H1 (cell line): ENCODE data around the gene JAKMIP3. TPM values are rescaled to one million over a fixed set of nuclear protein-coding genes. Genes with fewer than 3 reads are reported as not detected.

Experiments
- CTCF ChIA-PET: fragments of 300-600 bp; sonication (Branson Sonifier 250); formaldehyde crosslinking; loops from one replicate; lab custom pipeline; 2021; ENCODE audit not compliant: partially characterized antibody; lab: Charles Lee
- POLR2A ChIA-PET: fragments of 300-600 bp; sonication (Branson Sonifier 250); formaldehyde crosslinking; loops from one replicate; lab custom pipeline; 2021; ENCODE audit warnings: inconsistent platforms; ENCODE audit not compliant: partially characterized antibody; lab: Charles Lee
- DNase-seq, 2 experiments: peaks; one replicate each; pipeline versions ENCODE4 v3.0.0 to v3.0.0-alpha.2; 2010 to 2022; ENCODE audit warnings: low spot score in 2 of 2, low read depth in 1 of 2, mixed read lengths in 1 of 2
- FAIRE-seq: peaks from 2 replicates; lab custom pipeline; 2011; peaks lifted over from hg19 to GRCh38; lab: Jason Lieb, UNC
- H2AFZ ChIP-seq: 2 replicates; pipeline ENCODE4 v1.8.1; 2012; ENCODE audit warnings: low read length, inconsistent platforms
- H2AK5ac ChIP-seq: 2 replicates; pipeline ENCODE4 v1.6.1; 2013; ENCODE audit warnings: low read depth, low read length
- H2BK120ac ChIP-seq: replicated peaks from 2 replicates; pipeline ENCODE3; 2013; ENCODE audit warnings: low read depth, low read length, inconsistent platforms
- H2BK12ac ChIP-seq: 2 replicates; pipeline ENCODE4 v1.6.1; 2013; ENCODE audit warnings: low read depth, low read length
- H2BK15ac ChIP-seq: 2 replicates; pipeline ENCODE4 v1.6.1; 2013; ENCODE audit warnings: low read length
- H2BK20ac ChIP-seq: 2 replicates; pipeline ENCODE4 v1.6.1; 2013; ENCODE audit warnings: low read length
- H2BK5ac ChIP-seq: 2 replicates; pipeline ENCODE4 v1.6.1; 2013; ENCODE audit warnings: low read depth, low read length
- H3K14ac ChIP-seq: 2 replicates; pipeline ENCODE4 v1.6.1; 2013; ENCODE audit warnings: inconsistent platforms; ENCODE audit not compliant: insufficient read length
- H3K18ac ChIP-seq: 2 replicates; pipeline ENCODE4 v1.6.1; 2013; ENCODE audit warnings: low read length; ENCODE audit errors: extremely low read depth
- H3K23ac ChIP-seq: 2 replicates; pipeline ENCODE4 v1.6.1; 2013; ENCODE audit warnings: inconsistent platforms; ENCODE audit not compliant: insufficient read length
- H3K23me2 ChIP-seq: 2 replicates; pipeline ENCODE4 v1.6.1; 2013; ENCODE audit warnings: low read depth, low read length
- H3K27ac ChIP-seq: 2 replicates; pipeline ENCODE4 v1.6.1; 2011; ENCODE audit warnings: low read depth, low read length, inconsistent platforms
- H3K27me3 ChIP-seq, 4 experiments: replicated peaks in 1 of 4; 1 replicate in 1 of 4; 2 replicates in 3 of 4; pipeline versions ENCODE4 v1.6.1 to v1.8.1; 2011 to 2013; ENCODE audit warnings: low read length in 3 of 4, mild to moderate bottlenecking in 3 of 4, inconsistent platforms in 2 of 4, mixed read lengths in 2 of 4, moderate library complexity in 1 of 4; ENCODE audit not compliant: control insufficient read depth in 3 of 4, insufficient read depth in 3 of 4; ENCODE audit errors: extremely low read depth in 1 of 4
- H3K36me3 ChIP-seq, 4 experiments: 2 replicates each; pipeline versions ENCODE4 v1.6.1 to v1.8.1; 2011 to 2013; ENCODE audit warnings: mild to moderate bottlenecking in 4 of 4, low read length in 3 of 4, moderate library complexity in 2 of 4, control low read depth in 1 of 4, inconsistent platforms in 1 of 4; ENCODE audit not compliant: insufficient read depth in 4 of 4, control insufficient read depth in 2 of 4
- H3K4ac ChIP-seq: replicated peaks from 2 replicates; pipeline ENCODE3; 2013; ENCODE audit warnings: low read length, low read depth, mixed read lengths, inconsistent platforms; ENCODE audit not compliant: insufficient read length
- H3K4me1 ChIP-seq, 4 experiments: replicated peaks in 1 of 4; 1 replicate in 1 of 4; 2 replicates in 3 of 4; pipeline versions ENCODE4 v1.6.1 to v1.8.1; 2011 to 2013; ENCODE audit warnings: low read length in 3 of 4, inconsistent platforms in 2 of 4, mixed read lengths in 1 of 4; ENCODE audit not compliant: insufficient read depth in 4 of 4, control insufficient read depth in 3 of 4
- H3K4me2 ChIP-seq, 2 experiments: 2 replicates each; pipeline versions ENCODE4 v1.6.1 to v1.8.1; 2011 to 2013; ENCODE audit warnings: low read depth in 2 of 2, low read length in 2 of 2, control low read depth in 1 of 2, inconsistent platforms in 1 of 2, mild to moderate bottlenecking in 1 of 2; ENCODE audit not compliant: insufficient read depth in 1 of 2
- H3K4me3 ChIP-seq, 4 experiments: fragments of 200-600, 300-600 bp in 1 of 4; sonication (generic), shearing (Covaris generic), sonication (Bioruptor Twin) in 1 of 4; 2 replicates each; pipeline versions ENCODE4 v1.5.1 to v1.8.1; 2011 to 2016; ENCODE audit warnings: low read length in 4 of 4, low read depth in 3 of 4, control low read depth in 2 of 4, inconsistent platforms in 2 of 4, mild to moderate bottlenecking in 2 of 4, mixed read lengths in 1 of 4, moderate library complexity in 1 of 4; ENCODE audit not compliant: insufficient read depth in 2 of 4; ENCODE audit errors: extremely low read depth in 1 of 4
- H3K56ac ChIP-seq: replicated peaks from 2 replicates; pipeline ENCODE3; 2013; ENCODE audit warnings: low read depth, mild to moderate bottlenecking, mixed read lengths, low read length, inconsistent platforms; ENCODE audit not compliant: insufficient read length
- H3K79me1 ChIP-seq: 2 replicates; pipeline ENCODE4 v1.6.1; 2013; ENCODE audit warnings: low read depth, low read length, control low read depth
- H3K79me2 ChIP-seq, 2 experiments: 2 replicates each; pipeline versions ENCODE4 v1.6.1 to v1.8.1; 2012 to 2013; ENCODE audit warnings: low read length in 2 of 2, mild to moderate bottlenecking in 2 of 2, inconsistent platforms in 1 of 2; ENCODE audit not compliant: insufficient read depth in 2 of 2, control insufficient read depth in 1 of 2
- H3K9ac ChIP-seq, 4 experiments: replicated peaks in 1 of 4; 1 replicate in 1 of 4; 2 replicates in 3 of 4; pipeline versions ENCODE4 v1.6.1 to v1.8.1; 2011 to 2013; ENCODE audit warnings: low read depth in 3 of 4, low read length in 3 of 4, control low read depth in 2 of 4, mild to moderate bottlenecking in 2 of 4, moderate library complexity in 2 of 4, inconsistent platforms in 1 of 4; ENCODE audit errors: extremely low read depth in 1 of 4
- H3K9me3 ChIP-seq, 2 experiments: 2 replicates each; pipeline versions ENCODE4 v1.6.1 to v1.8.1; 2012 to 2013; ENCODE audit warnings: mild to moderate bottlenecking in 2 of 2, moderate library complexity in 2 of 2, control low read depth in 1 of 2, inconsistent platforms in 1 of 2, low read depth in 1 of 2, low read length in 1 of 2, mixed read lengths in 1 of 2; ENCODE audit not compliant: insufficient read depth in 2 of 2
- H4K20me1 ChIP-seq, 2 experiments: replicated peaks in 1 of 2; 2 replicates each; pipeline versions ENCODE3 to v1.8.1; 2011 to 2013; ENCODE audit warnings: inconsistent platforms in 2 of 2, low read length in 2 of 2, mild to moderate bottlenecking in 1 of 2; ENCODE audit not compliant: insufficient read depth in 2 of 2, control insufficient read depth in 1 of 2
- H4K5ac ChIP-seq: 2 replicates; pipeline ENCODE4 v1.6.1; 2013; ENCODE audit warnings: low read length, low read depth, mixed read lengths, inconsistent platforms; ENCODE audit not compliant: insufficient read length
- H4K8ac ChIP-seq: 2 replicates; pipeline ENCODE4 v1.8.0; 2013; ENCODE audit warnings: mild to moderate bottlenecking, moderate library complexity, low read length, inconsistent platforms; ENCODE audit not compliant: insufficient read depth; ENCODE audit errors: extremely low read depth
- H4K91ac ChIP-seq: replicated peaks from 2 replicates; pipeline ENCODE3; 2013; ENCODE audit warnings: low read length, mixed read lengths, inconsistent platforms; ENCODE audit not compliant: insufficient read length
- BCL11A ChIP-seq, 2 experiments: IDR thresholded peaks; one replicate each; pipeline ENCODE4 v1.6.1; 2011; ENCODE audit warnings: low read depth in 2 of 2, low read length in 2 of 2, mild to moderate bottlenecking in 2 of 2
- EP300 ChIP-seq, 2 experiments: IDR thresholded peaks; 1 replicate in 1 of 2; 2 replicates in 1 of 2; pipeline ENCODE4 v1.6.1; 2011 to 2012; ENCODE audit warnings: low read depth in 2 of 2, low read length in 2 of 2, mild to moderate bottlenecking in 2 of 2, borderline replicate concordance in 1 of 2, inconsistent platforms in 1 of 2, moderate library complexity in 1 of 2
- HDAC6 ChIP-seq: IDR thresholded peaks from one replicate; pipeline ENCODE4 v1.7.1; 2012; ENCODE audit warnings: low read depth, mild to moderate bottlenecking, inconsistent platforms, low read length, moderate library complexity
- JUND ChIP-seq: IDR thresholded peaks from 2 replicates; pipeline ENCODE4 v1.6.1; 2011; ENCODE audit warnings: mild to moderate bottlenecking, improper control_type of control experiment, low read length
- MAFK ChIP-seq: IDR thresholded peaks from 2 replicates; pipeline ENCODE4 v1.6.1; 2012; ENCODE audit warnings: low read depth, mild to moderate bottlenecking, improper control_type of control experiment, low read length
- NRF1 ChIP-seq: IDR thresholded peaks from 2 replicates; pipeline ENCODE4 v1.6.1; 2011; ENCODE audit warnings: mild to moderate bottlenecking, low read depth, low read length, improper control_type of control experiment
- PHF8 ChIP-seq: fragments of 200-600 bp; sonication (generic); conservative IDR thresholded peaks from 2 replicates; pipeline ENCODE4 v1.7.1; 2012; ENCODE audit warnings: low read depth, mild to moderate bottlenecking, inconsistent platforms, low read length, moderate library complexity
- POLR2A ChIP-seq, 2 experiments: IDR thresholded peaks; 1 replicate in 1 of 2; 2 replicates in 1 of 2; pipeline ENCODE4 v1.6.1; 2011; ENCODE audit warnings: low read depth in 2 of 2, low read length in 2 of 2, mild to moderate bottlenecking in 2 of 2; ENCODE audit errors: control extremely low read depth in 1 of 2
- RNF2 ChIP-seq: fragments of 200-900, 300-1000 bp; sonication (generic); IDR thresholded peaks from 2 replicates; pipeline ENCODE4 v1.7.1; 2016; ENCODE audit warnings: borderline replicate concordance, low read depth, mild to moderate bottlenecking, antibody characterized with exemption, low read length; ENCODE audit not compliant: poor library complexity, severe bottlenecking; ENCODE audit errors: missing control alignments
- SIX5 ChIP-seq: IDR thresholded peaks from 2 replicates; pipeline ENCODE4 v1.6.1; 2011; ENCODE audit warnings: mild to moderate bottlenecking, low read depth, low read length
- SP2 ChIP-seq: IDR thresholded peaks from 2 replicates; pipeline ENCODE4 v1.6.1; 2012; ENCODE audit warnings: mild to moderate bottlenecking, low read length, inconsistent platforms
- TAF7 ChIP-seq: optimal IDR thresholded peaks from 2 replicates; pipeline ENCODE3; 2011; ENCODE audit warnings: low read depth, mild to moderate bottlenecking, inconsistent platforms, low read length, moderate library complexity, borderline replicate concordance
- TBP ChIP-seq: IDR thresholded peaks from 2 replicates; pipeline ENCODE4 v1.6.1; 2011; ENCODE audit warnings: low read depth, low read length, improper control_type of control experiment
- TCF12 ChIP-seq: IDR thresholded peaks from 2 replicates; pipeline ENCODE4 v1.6.1; 2011; ENCODE audit warnings: low read depth, mild to moderate bottlenecking, low read length
- TEAD4 ChIP-seq: IDR thresholded peaks from 2 replicates; pipeline ENCODE4 v1.6.1; 2012; ENCODE audit warnings: low read depth, low read length, inconsistent platforms, mixed read lengths
- WGBS, 2 experiments: shearing (Covaris generic) in 1 of 2; methylation state at CpG; one replicate each; pipeline versions ENCODE4 v1.1.6 to v1.1.7; 2013 to 2015; ENCODE audit warnings: low lambda C conversion rate in 2 of 2, mixed read lengths in 2 of 2, inconsistent platforms in 1 of 2, low coverage in 1 of 2, missing lambda C conversion rate in 1 of 2; ENCODE audit not compliant: insufficient replicate concordance in 2 of 2, insufficient coverage in 1 of 2, insufficient read length in 1 of 2; ENCODE audit errors: extremely low coverage in 1 of 2, missing lambda C conversion rate in 1 of 2; 5-methylcytosine and 5-hydroxymethylcytosine counted together
- polyA plus RNA-seq, 7 experiments: library from polyadenylated mRNA; depleted of rRNA in 3 of 7; stranded (reverse) in 5 of 7; unstranded in 2 of 7; fragments of >200 nt in 5 of 7; fragments of 200-250 nt in 2 of 7; gene quantifications; 1 replicate in 5 of 7; 2 replicates in 1 of 7; 4 replicates in 1 of 7; pipeline versions ENCODE4 v1.2.1 to v1.2.3, GENCODE V29; 2011 to 2013; ENCODE audit warnings: missing spikeins in 2 of 7, mixed read lengths in 2 of 7
- total RNA-seq: library from RNA; stranded (reverse); fragmentation: NEBNext Ultra II Directional; extraction: Animal tissue kit (Norgen Biotek cat#: 25700); gene quantifications from 2 replicates; pipeline ENCODE4 v1.2.1, GENCODE V29; 2021

The JAKMIP3 gene
- total and polyA plus RNA-seq, 2 of the 8 experiments (the other 6 are each of a cell fraction or from before 2014, with no cell fraction given): 0.83 to 0.91 TPM

- Histone ChIP-seq H4K5ac (no peak overlapping the region), H3K9me3 (no peaks in the 10 kb centered on the region), H3K4ac (no peak overlapping the region), H3K9ac (no peak overlapping the region), H3K56ac (no peak overlapping the region), H3K4me1 (no peaks in the 10 kb centered on the region), H2BK15ac (no peak overlapping the region), H3K27ac (no peak overlapping the region), H3K18ac (no peak overlapping the region), H3K4me2 (no peak overlapping the region), H3K36me3 (no peaks in the 10 kb centered on the region), H3K27me3 (no peaks in the 10 kb centered on the region), H3K14ac (no peak overlapping the region), H2BK20ac (no peak overlapping the region), H4K91ac (no peak overlapping the region), H2AFZ (no peak overlapping the region), H3K23me2 (no peaks in the 10 kb centered on the region; the same call in 1 of the 2 replicates), H2BK120ac (no peak overlapping the region), H3K4me3 (no peak overlapping the region), H2BK12ac (no peak overlapping the region), H2AK5ac (no peak overlapping the region), H4K20me1 (peaks cover 0 to 4% of the 10 kb centered on the region in 2 experiments), H2BK5ac (no peak overlapping the region), H4K8ac (no peak overlapping the region), H3K79me2 (no peaks in the 10 kb centered on the region), H3K23ac (no peak overlapping the region), H3K79me1 (no peaks in the 10 kb centered on the region)
- 91% methylated on average over 10 of the region's 10 CpGs; no CpG with 5 or more reads in 1 of the 2 experiments for WGBS, 2 experiments
- ChIA-PET POLR2A (no interaction called here), CTCF (interaction anchor here (0.7 kb wide), 1 partner anchor 30 kb away, joined by 4 read pairs; no protein-coding TSS in a partner anchor)
- FAIRE-seq: no peak
- DNase-seq: peak in 1 of 2 experiments; percentile 37
- TF ChIP-seq TAF7 (no peak), RNF2 (no peak), NRF1 (no peak), PHF8 (no peak), TBP (no peak), EP300 (IDR thresholded peaks at IDR 0.05; ENCODE audit: borderline replicate concordance in 1 of 2, low read depth in 2 of 2, low read length in 2 of 2) (no peak), TEAD4 (no peak), TCF12 (no peak), MAFK (no peak), SP2 (no peak), BCL11A (IDR thresholded peaks at IDR 0.05; ENCODE audit: low read depth in 2 of 2, low read length in 2 of 2) (no peak), POLR2A (IDR thresholded peaks at IDR 0.05; ENCODE audit: control extremely low read depth in 1 of 2, low read depth in 2 of 2, low read length in 2 of 2) (no peak), SIX5 (no peak), HDAC6 (no peak), JUND (no peak)
Observed at GRCh38 chr10:132112611-132113010, 46.9 kb downstream of the JAKMIP3 start.
